ENCODE data around the gene CHSY3. TPM values are rescaled to one million over a fixed set of nuclear protein-coding genes. Genes with fewer than 3 reads are reported as not detected.

The CHSY3 gene
- total and polyA plus RNA-seq, 3 donors from 2014 or later = 1.3 to 4.8 (median 2.4) TPM

DNA sequence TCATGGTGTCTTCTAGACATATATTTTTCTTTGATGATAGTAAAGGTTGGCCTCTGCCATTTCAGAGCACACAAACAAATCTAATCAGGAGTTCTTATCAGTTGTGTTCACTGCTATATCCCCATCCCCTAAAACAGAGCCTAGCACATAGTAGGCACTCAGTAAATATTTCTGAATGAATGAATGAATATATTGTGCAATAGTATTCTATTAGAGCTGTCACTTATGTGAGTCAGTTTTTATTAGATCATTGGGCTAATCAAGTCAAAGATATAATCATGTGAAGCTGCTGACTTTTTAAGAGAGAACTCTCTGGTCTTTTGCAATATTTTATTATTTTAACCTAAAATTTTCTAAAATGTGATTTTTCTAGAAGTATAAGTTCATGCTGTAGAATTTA is 84.2 kb downstream of the CHSY3 start:
- no peak overlapping the region for H3K4me3 ChIP-seq
- no peaks in the 10 kb centered on the region for H3K4me1 ChIP-seq
- no peak for DNase-seq
- no peaks in the 10 kb centered on the region for H3K27me3 ChIP-seq
- no peaks in the 10 kb centered on the region for H3K36me3 ChIP-seq (ENCODE audit: low read depth, missing control alignments)
- no peak overlapping the region for H3K27ac ChIP-seq
- intact Hi-C loops (cut with DNase I; ENCODE audit: low total_unique reads) = no loop called here
- no peaks in the 10 kb centered on the region for H3K9me3 ChIP-seq
- TF ChIP-seq, protein P1, sequence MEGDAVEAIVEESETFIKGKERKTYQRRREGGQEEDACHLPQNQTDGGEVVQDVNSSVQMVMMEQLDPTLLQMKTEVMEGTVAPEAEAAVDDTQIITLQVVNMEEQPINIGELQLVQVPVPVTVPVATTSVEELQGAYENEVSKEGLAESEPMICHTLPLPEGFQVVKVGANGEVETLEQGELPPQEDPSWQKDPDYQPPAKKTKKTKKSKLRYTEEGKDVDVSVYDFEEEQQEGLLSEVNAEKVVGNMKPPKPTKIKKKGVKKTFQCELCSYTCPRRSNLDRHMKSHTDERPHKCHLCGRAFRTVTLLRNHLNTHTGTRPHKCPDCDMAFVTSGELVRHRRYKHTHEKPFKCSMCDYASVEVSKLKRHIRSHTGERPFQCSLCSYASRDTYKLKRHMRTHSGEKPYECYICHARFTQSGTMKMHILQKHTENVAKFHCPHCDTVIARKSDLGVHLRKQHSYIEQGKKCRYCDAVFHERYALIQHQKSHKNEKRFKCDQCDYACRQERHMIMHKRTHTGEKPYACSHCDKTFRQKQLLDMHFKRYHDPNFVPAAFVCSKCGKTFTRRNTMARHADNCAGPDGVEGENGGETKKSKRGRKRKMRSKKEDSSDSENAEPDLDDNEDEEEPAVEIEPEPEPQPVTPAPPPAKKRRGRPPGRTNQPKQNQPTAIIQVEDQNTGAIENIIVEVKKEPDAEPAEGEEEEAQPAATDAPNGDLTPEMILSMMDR (IDR thresholded peaks at IDR 0.05) = no peak
- TF ChIP-seq POLR2A (IDR thresholded peaks at IDR 0.05) = no peak

GRCh38 chr5:129991780-129992179 is 87.5 kb downstream of the CHSY3 start:
- Histone ChIP-seq H3K36me3 (ENCODE audit: low read depth, missing control alignments) (no peaks in the 10 kb centered on the region), H3K9me3 (no peaks in the 10 kb centered on the region), H3K27ac (no peak overlapping the region), H3K4me3 (no peak overlapping the region), H3K4me1 (no peaks in the 10 kb centered on the region), H3K27me3 (no peaks in the 10 kb centered on the region)
- no peak for DNase-seq
- WGBS, 2 donors = 39 to 51% methylated on average over 3 of the region's 3 CpGs
- intact Hi-C loops (cut with DNase I; ENCODE audit: low total_unique reads) = no loop called here
- TF ChIP-seq, protein P1 (IDR thresholded peaks at IDR 0.05) = no peak
- TF ChIP-seq POLR2A (IDR thresholded peaks at IDR 0.05) = no peak

GRCh38 chr5:129996896-129997295 is 92.6 kb downstream of the CHSY3 start:
- intact Hi-C loops (cut with DNase I; ENCODE audit: low total_unique reads) = no loop called here
- TF ChIP-seq, protein P1 (IDR thresholded peaks at IDR 0.05) = no peak
- no peak for TF ChIP-seq POLR2A (IDR thresholded peaks at IDR 0.05)
- no peak overlapping the region for H3K4me3 ChIP-seq
- H3K27ac ChIP-seq = no peak overlapping the region
- H3K4me1 ChIP-seq = no peaks in the 10 kb centered on the region
- DNase-seq = no peak
- H3K27me3 ChIP-seq = no peaks in the 10 kb centered on the region
- no peaks in the 10 kb centered on the region for H3K9me3 ChIP-seq
- no peaks in the 10 kb centered on the region for H3K36me3 ChIP-seq (ENCODE audit: low read depth, missing control alignments)

DNA sequence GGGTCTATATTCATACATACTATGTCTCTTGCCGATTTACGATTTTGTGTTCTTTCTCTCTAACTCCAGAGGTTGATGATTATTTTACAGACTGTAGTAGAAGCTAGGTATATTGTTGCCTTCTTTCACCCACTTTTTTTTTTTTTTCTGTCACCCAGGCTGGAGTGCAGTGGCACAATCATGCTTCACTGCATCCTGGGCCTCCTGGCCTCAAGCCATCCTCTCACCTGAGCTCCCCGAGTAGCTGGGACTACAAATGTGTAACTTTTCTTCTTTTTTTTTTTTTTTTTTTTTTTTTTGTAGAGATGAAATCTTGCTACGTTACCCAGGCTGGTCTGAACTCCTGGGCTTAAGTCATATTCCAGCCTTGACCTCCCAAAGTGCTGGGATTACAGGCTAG is 96.2 kb downstream of the CHSY3 start:
- Histone ChIP-seq H3K27me3 (no peaks in the 10 kb centered on the region), H3K4me3 (no peak overlapping the region), H3K4me1 (no peaks in the 10 kb centered on the region), H3K9me3 (no peaks in the 10 kb centered on the region), H3K36me3 (ENCODE audit: low read depth, missing control alignments) (no peaks in the 10 kb centered on the region), H3K27ac (no peak overlapping the region)
- intact Hi-C loops (cut with DNase I; ENCODE audit: low total_unique reads) = no loop called here
- no peak for DNase-seq
- TF ChIP-seq, protein P1 (IDR thresholded peaks at IDR 0.05) = no peak
- TF ChIP-seq POLR2A (IDR thresholded peaks at IDR 0.05) = no peak
- 92 to 93% methylated on average over 4 of the region's 4 CpGs for WGBS, 2 donors

DNA sequence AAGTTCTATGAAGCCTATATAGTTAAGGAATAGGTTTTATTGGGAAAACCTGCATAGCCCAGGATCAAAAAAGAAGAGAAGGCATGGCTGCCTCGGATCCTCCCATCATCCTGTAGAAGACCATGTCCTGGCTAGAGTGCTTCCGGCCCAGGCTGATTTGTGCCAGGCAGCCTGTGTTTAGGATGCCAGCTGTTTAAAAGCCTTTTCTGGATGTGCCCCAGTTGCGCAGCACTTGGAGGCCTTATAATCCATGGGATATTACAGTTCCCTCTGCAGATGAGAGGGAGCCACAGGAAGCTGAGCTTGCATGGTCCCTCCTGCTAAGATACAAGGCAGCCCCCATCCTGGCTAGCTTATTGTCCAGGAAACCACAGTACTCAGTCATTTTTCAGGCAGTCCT is 97.9 kb downstream of the CHSY3 start:
- Histone ChIP-seq H3K9me3 (no peaks in the 10 kb centered on the region), H3K27ac (no peak overlapping the region)
- 91 to 100% methylated on average over 3 of the region's 3 CpGs for WGBS, 2 donors

More for the DNA sequence above, 97.9 kb downstream of the CHSY3 start:
- H3K4me1 ChIP-seq = no peaks in the 10 kb centered on the region
- intact Hi-C loops (cut with DNase I; ENCODE audit: low total_unique reads) = no loop called here
- no peaks in the 10 kb centered on the region for H3K36me3 ChIP-seq (ENCODE audit: low read depth, missing control alignments)
- H3K4me3 ChIP-seq = no peak overlapping the region
- TF ChIP-seq, protein P1 (IDR thresholded peaks at IDR 0.05) = no peak
- no peak for TF ChIP-seq POLR2A (IDR thresholded peaks at IDR 0.05)
- no peak for DNase-seq
- H3K27me3 ChIP-seq = no peaks in the 10 kb centered on the region
